Measurements from ENCODE around the gene PAN2.

DNA sequence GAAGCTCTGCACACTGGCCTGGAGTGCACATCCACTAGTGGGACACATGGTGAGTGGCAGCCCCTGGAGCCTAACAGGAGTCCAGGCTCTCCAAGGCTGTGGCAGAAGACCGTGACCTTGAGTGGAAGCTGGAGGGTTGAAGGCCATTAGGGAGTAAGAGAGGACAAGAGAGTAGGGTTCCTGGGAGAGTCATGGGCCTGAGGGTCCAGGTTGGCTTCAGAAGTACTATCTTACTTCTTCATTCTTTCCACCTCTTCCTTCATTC lies 5.3 kb upstream of the PAN2 start:
- TF ChIP-seq, protein P1, sequence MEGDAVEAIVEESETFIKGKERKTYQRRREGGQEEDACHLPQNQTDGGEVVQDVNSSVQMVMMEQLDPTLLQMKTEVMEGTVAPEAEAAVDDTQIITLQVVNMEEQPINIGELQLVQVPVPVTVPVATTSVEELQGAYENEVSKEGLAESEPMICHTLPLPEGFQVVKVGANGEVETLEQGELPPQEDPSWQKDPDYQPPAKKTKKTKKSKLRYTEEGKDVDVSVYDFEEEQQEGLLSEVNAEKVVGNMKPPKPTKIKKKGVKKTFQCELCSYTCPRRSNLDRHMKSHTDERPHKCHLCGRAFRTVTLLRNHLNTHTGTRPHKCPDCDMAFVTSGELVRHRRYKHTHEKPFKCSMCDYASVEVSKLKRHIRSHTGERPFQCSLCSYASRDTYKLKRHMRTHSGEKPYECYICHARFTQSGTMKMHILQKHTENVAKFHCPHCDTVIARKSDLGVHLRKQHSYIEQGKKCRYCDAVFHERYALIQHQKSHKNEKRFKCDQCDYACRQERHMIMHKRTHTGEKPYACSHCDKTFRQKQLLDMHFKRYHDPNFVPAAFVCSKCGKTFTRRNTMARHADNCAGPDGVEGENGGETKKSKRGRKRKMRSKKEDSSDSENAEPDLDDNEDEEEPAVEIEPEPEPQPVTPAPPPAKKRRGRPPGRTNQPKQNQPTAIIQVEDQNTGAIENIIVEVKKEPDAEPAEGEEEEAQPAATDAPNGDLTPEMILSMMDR (IDR thresholded peaks at IDR 0.05) = no peak
- no peak for TF ChIP-seq POLR2A (IDR thresholded peaks at IDR 0.05)

Measured in testis (tissue), 2 donors.